Neural cell (in vitro differentiated cells): ENCODE measurements around the gene EXOC4. TPM values are rescaled to one million over a fixed set of nuclear protein-coding genes. Genes with fewer than 3 reads are reported as not detected.

Experiments used
- H2AFZ ChIP-seq: fragments of 200-600, 300-800 bp; sonication (generic), shearing (Covaris generic); 2 replicates; pipeline ENCODE4 v1.6.0; 2014; ENCODE audit warnings: low read depth, mild to moderate bottlenecking, antibody characterized with exemption, low read length, moderate library complexity
- H3F3A ChIP-seq: fragments of 200-600 bp; shearing (Covaris generic); 2 replicates; pipeline ENCODE4 v1.6.1; 2016; ENCODE audit warnings: mild to moderate bottlenecking, moderate library complexity, mixed read lengths, antibody characterized with exemption, low read length; ENCODE audit not compliant: insufficient read depth, poor library complexity, severe bottlenecking
- H3K27ac ChIP-seq: fragments of 200-600, 300-800 bp; sonication (generic), shearing (Covaris generic); 2 replicates; pipeline ENCODE4 v1.5.1; 2014; ENCODE audit warnings: mild to moderate bottlenecking, low read length, moderate library complexity
- H3K27me3 ChIP-seq: fragments of 300-800, 200-600 bp; sonication (generic), shearing (Covaris generic); 2 replicates; pipeline ENCODE4 v1.6.0; 2014; ENCODE audit warnings: mild to moderate bottlenecking, low read depth, low read length, moderate library complexity; ENCODE audit not compliant: insufficient read depth
- H3K36me3 ChIP-seq: fragments of 300-800, 200-600 bp; sonication (generic), shearing (Covaris generic); 2 replicates; pipeline ENCODE4 v1.5.1; 2014; ENCODE audit warnings: mild to moderate bottlenecking, antibody characterized with exemption, low read length, moderate library complexity; ENCODE audit not compliant: insufficient read depth
- H3K4me2 ChIP-seq: fragments of 300-800, 200-600 bp; sonication (generic), shearing (Covaris generic); 2 replicates; pipeline ENCODE4 v1.6.0; 2014; ENCODE audit warnings: mild to moderate bottlenecking, low read length
- H3K4me3 ChIP-seq: fragments of 300-800, 200-600 bp; sonication (generic), shearing (Covaris generic); 2 replicates; pipeline ENCODE4 v1.5.1; 2014; ENCODE audit warnings: mild to moderate bottlenecking, low read length, moderate library complexity
- H3K79me2 ChIP-seq: fragments of 200-600 bp; shearing (Covaris generic); replicated peaks from 2 replicates; pipeline ENCODE4 v1.6.0; 2014; ENCODE audit warnings: mild to moderate bottlenecking, low read length, moderate library complexity; ENCODE audit not compliant: insufficient read depth
- H3K9ac ChIP-seq: fragments of 300-800, 200-600 bp; sonication (generic), shearing (Covaris generic); 2 replicates; pipeline ENCODE4 v1.6.1; 2016; ENCODE audit warnings: mild to moderate bottlenecking, low read length, mixed read lengths
- H3K9me2 ChIP-seq: fragments of 200-600 bp; shearing (Covaris generic); 2 replicates; pipeline ENCODE4 v1.6.1; 2016; ENCODE audit warnings: mild to moderate bottlenecking, low read length, mixed read lengths; ENCODE audit not compliant: insufficient read depth
- H3K9me3 ChIP-seq: fragments of 200-600, 300-800 bp; sonication (generic), shearing (Covaris generic); 2 replicates; pipeline ENCODE4 v1.6.1; 2016; ENCODE audit warnings: mild to moderate bottlenecking, mixed run types, low read length, moderate library complexity, mixed read lengths
- H4K20me1 ChIP-seq: fragments of 200-600 bp; shearing (Covaris generic); 2 replicates; pipeline ENCODE4 v1.6.1; 2016; ENCODE audit warnings: mild to moderate bottlenecking, mixed run types; ENCODE audit not compliant: insufficient read depth
- CTCF ChIP-seq: fragments of 450-650 bp; IDR thresholded peaks from 2 replicates; pipeline ENCODE4 v1.5.1; 2014; ENCODE audit warnings: antibody characterized with exemption, mild to moderate bottlenecking, moderate library complexity; ENCODE audit not compliant: poor library complexity, severe bottlenecking
- EP300 ChIP-seq: fragments of 450-650 bp; conservative IDR thresholded peaks from 2 replicates; pipeline ENCODE4 v1.6.1; 2014; ENCODE audit warnings: antibody characterized with exemption, mild to moderate bottlenecking, moderate library complexity; ENCODE audit not compliant: poor library complexity, severe bottlenecking
- EZH2 ChIP-seq: fragments of 200-600, 300-800 bp; shearing (Covaris generic), sonication (generic); IDR thresholded peaks from 2 replicates; pipeline ENCODE4 v1.6.1; 2014; ENCODE audit warnings: antibody characterized with exemption, low read length, borderline replicate concordance, mild to moderate bottlenecking; ENCODE audit not compliant: insufficient read depth, poor library complexity, severe bottlenecking
- MXI1 ChIP-seq: fragments of 450-650 bp; conservative IDR thresholded peaks from 2 replicates; pipeline ENCODE4 v1.6.1; 2014; ENCODE audit warnings: antibody characterized with exemption, mild to moderate bottlenecking; ENCODE audit not compliant: poor library complexity, severe bottlenecking
- POLR2AphosphoS5 ChIP-seq: IDR thresholded peaks from 2 replicates; pipeline ENCODE4 v1.6.1; 2012
- RAD21 ChIP-seq: fragments of 450-650 bp; conservative IDR thresholded peaks from 2 replicates; pipeline ENCODE4 v1.6.1; 2014; ENCODE audit warnings: antibody characterized with exemption, mild to moderate bottlenecking, moderate library complexity
- REST ChIP-seq: IDR thresholded peaks from 2 replicates; pipeline ENCODE4 v1.6.1; 2012; ENCODE audit warnings: borderline replicate concordance
- SMC3 ChIP-seq: fragments of 450-650 bp; conservative IDR thresholded peaks from 2 replicates; pipeline ENCODE4 v1.6.1; 2014; ENCODE audit warnings: antibody characterized with exemption, mild to moderate bottlenecking, moderate library complexity; ENCODE audit not compliant: poor library complexity
- TAF1 ChIP-seq: IDR thresholded peaks from 2 replicates; pipeline ENCODE4 v1.6.1; 2012; ENCODE audit warnings: low read depth
- polyA plus RNA-seq: library from polyadenylated mRNA; depleted of rRNA; stranded (reverse); fragments of >200 nt; gene quantifications from 2 replicates; pipeline ENCODE4 v1.2.3, GENCODE V29; 2014

Gene EXOC4
- polyA plus RNA-seq, 1 donor from 2014 or later = 36.5 TPM

DNA sequence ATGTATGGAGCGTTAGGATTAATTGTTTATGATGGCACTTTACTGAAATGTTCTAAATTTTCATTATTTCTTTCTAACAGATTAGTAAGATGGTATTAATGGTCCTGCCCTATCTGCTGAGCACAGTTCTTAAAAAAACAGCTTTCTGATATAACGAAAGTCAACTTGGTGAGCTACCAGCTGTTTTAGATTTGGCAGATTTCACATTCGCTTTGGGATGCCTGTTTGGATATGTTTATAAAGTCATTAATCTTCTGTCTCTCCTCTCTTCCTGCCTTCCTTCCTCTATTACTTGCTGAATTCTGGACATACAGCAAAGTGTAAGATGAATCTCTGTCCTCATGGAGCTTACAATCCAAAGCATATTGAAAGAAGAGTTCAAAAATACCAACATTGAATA lies 477.5 kb downstream of the EXOC4 start:
- no peak overlapping the region for H3K4me3 ChIP-seq
- H3K27ac ChIP-seq = no peak overlapping the region
- no peak for TF ChIP-seq TAF1
- no peak for TF ChIP-seq EP300
- TF ChIP-seq MXI1 = no peak
- no peak for TF ChIP-seq RAD21
- TF ChIP-seq EZH2 = no peak
- TF ChIP-seq CTCF = no peak
- TF ChIP-seq POLR2AphosphoS5 = no peak
- TF ChIP-seq REST = no peak
- TF ChIP-seq SMC3 = no peak

DNA sequence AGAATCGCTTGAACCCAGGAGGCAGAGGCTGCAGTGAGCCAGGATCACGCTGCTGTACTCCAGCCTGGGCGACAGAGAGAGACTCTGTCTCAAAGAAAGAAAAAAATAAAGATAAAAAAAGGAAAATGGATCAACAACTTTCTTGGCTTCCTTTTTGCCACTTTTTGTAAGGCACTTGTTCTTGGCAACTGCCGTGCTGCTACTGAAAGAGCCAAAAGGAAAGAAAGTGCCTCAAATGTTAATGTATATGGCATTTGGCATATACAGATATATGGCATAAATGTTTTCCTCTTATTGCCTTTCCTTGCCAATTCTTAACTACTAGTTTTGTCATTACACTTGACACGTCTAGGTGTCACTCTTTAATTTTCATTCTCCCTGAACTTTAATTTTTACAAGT lies 480.5 kb downstream of the EXOC4 start:
- H3K27me3 ChIP-seq = no peaks in the 10 kb centered on the region
- no peaks in the 10 kb centered on the region for H3F3A ChIP-seq
- H2AFZ ChIP-seq = no peak overlapping the region
- H3K79me2 ChIP-seq = no peaks in the 10 kb centered on the region
- TF ChIP-seq MXI1 (no peak), TAF1 (no peak), EZH2 (no peak)
- H3K9ac ChIP-seq = no peak overlapping the region
- H4K20me1 ChIP-seq = no peaks in the 10 kb centered on the region
- no peak overlapping the region for H3K4me2 ChIP-seq
- H3K9me3 ChIP-seq = no peaks in the 10 kb centered on the region
- H3K27ac ChIP-seq = no peak overlapping the region
- no peaks in the 10 kb centered on the region for H3K9me2 ChIP-seq
- H3K36me3 ChIP-seq = no peaks in the 10 kb centered on the region
- H3K4me3 ChIP-seq = no peak overlapping the region

More for the DNA sequence above, 477.5 kb downstream of the EXOC4 start:
- no peaks in the 10 kb centered on the region for H3F3A ChIP-seq
- H3K79me2 ChIP-seq = no peaks in the 10 kb centered on the region
- no peak overlapping the region for H2AFZ ChIP-seq
- H3K9me2 ChIP-seq = no peaks in the 10 kb centered on the region
- no peak overlapping the region for H3K9ac ChIP-seq
- H3K36me3 ChIP-seq = no peaks in the 10 kb centered on the region
- H3K9me3 ChIP-seq = no peaks in the 10 kb centered on the region
- no peaks in the 10 kb centered on the region for H4K20me1 ChIP-seq
- H3K4me2 ChIP-seq = no peak overlapping the region
- no peaks in the 10 kb centered on the region for H3K27me3 ChIP-seq

GRCh38 chr7:133735222-133735621 lies 482.3 kb downstream of the EXOC4 start:
- no peaks in the 10 kb centered on the region for H3K9me2 ChIP-seq
- no peaks in the 10 kb centered on the region for H3F3A ChIP-seq
- no peak overlapping the region for H3K9ac ChIP-seq
- H4K20me1 ChIP-seq = no peaks in the 10 kb centered on the region
- no peaks in the 10 kb centered on the region for H3K9me3 ChIP-seq
- no peaks in the 10 kb centered on the region for H3K79me2 ChIP-seq
- H3K4me2 ChIP-seq = no peak overlapping the region
- no peak overlapping the region for H3K4me3 ChIP-seq
- no peaks in the 10 kb centered on the region for H3K27me3 ChIP-seq
- H3K36me3 ChIP-seq = no peaks in the 10 kb centered on the region
- H3K27ac ChIP-seq = no peak overlapping the region
- no peak overlapping the region for H2AFZ ChIP-seq
- TF ChIP-seq TAF1 (no peak), MXI1 (no peak)
